ENCODE data around the gene CRCP. TPM values are rescaled to one million over a fixed set of nuclear protein-coding genes. Genes with fewer than 3 reads are reported as not detected.

The CRCP gene
- total and polyA plus RNA-seq, 2 of the 13 experiments (the other 11 are each of a cell fraction or from before 2014, with no cell fraction given) = 22.7 to 31.0 TPM

DNA sequence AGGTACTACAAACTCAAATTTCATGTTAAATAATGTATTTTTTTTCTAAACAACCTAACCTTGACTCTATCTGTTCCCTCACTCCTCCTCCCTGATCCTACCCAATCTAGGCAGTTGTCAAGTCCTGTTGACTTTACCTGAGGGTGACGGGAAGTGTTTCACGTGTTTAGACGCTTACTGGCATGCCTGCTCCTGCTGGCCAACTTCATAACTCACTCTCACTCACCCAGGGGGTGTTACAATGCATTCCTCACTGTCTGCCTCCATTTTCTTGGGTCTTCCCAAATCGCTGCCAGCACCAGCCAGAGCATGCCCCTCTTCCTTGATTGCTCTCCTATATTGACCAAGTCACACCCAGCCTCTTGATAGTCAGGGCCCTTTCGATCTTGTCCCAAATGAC, 28.3 kb downstream of the CRCP start (continued):
- TF ChIP-seq ELF3 (CRISPR knock-in tag; IDR thresholded peaks at IDR 0.05) (peak; percentile 80), SSRP1 (CRISPR knock-in tag; IDR thresholded peaks at IDR 0.05) (no peak), YEATS4 (CRISPR knock-in tag; IDR thresholded peaks at IDR 0.05; ENCODE audit: borderline replicate concordance) (no peak), ZNF253 (CRISPR knock-in tag; IDR thresholded peaks at IDR 0.05; ENCODE audit: borderline replicate concordance) (no peak), ZBTB21 (CRISPR knock-in tag; IDR thresholded peaks at IDR 0.05) (peak; percentile 31; the same call in 1 of the 2 replicates), ZNF737 (CRISPR knock-in tag; IDR thresholded peaks at IDR 0.05; ENCODE audit: borderline replicate concordance) (no peak), TEAD3 (CRISPR knock-in tag; optimal IDR thresholded peaks at IDR 0.05; ENCODE audit: borderline replicate concordance) (peak; percentile 81), FOXK1 (CRISPR knock-in tag; IDR thresholded peaks at IDR 0.05; ENCODE audit: borderline replicate concordance, low read depth) (peak; percentile 82; the same call in 1 of the 2 replicates), TGIF2 (CRISPR knock-in tag; IDR thresholded peaks at IDR 0.05) (peak; percentile 91), CENPX (CRISPR knock-in tag; IDR thresholded peaks at IDR 0.05) (no peak), SRF (IDR thresholded peaks at IDR 0.05; ENCODE audit: low read depth, low read length) (no peak), SRSF4 (IDR thresholded peaks at IDR 0.05; ENCODE audit: low read depth, low read length, poor library complexity, severe bottlenecking) (no peak), PRPF4 (IDR thresholded peaks at IDR 0.05; ENCODE audit: low read depth, low read length, poor library complexity, severe bottlenecking) (no peak), TMF1 (CRISPR knock-in tag; IDR thresholded peaks at IDR 0.05; ENCODE audit: low read depth) (no peak), KDM6A (CRISPR knock-in tag; IDR thresholded peaks at IDR 0.05; ENCODE audit: low read depth) (no peak; the same call in 1 of the 2 replicates), HMG20A (CRISPR knock-in tag; IDR thresholded peaks at IDR 0.05; ENCODE audit: borderline replicate concordance) (peak; percentile 85), ZNF747 (CRISPR knock-in tag; IDR thresholded peaks at IDR 0.05; ENCODE audit: borderline replicate concordance) (peak; percentile 38; the same call in 1 of the 2 replicates), KAT7 (CRISPR knock-in tag; IDR thresholded peaks at IDR 0.05; ENCODE audit: borderline replicate concordance) (no peak), DPF2 (CRISPR knock-in tag; IDR thresholded peaks at IDR 0.05; ENCODE audit: borderline replicate concordance, low read depth) (0 out of 2 replicates have a peak, but pooled peaks have one; percentile 36)
- TF ChIP-seq, protein P1, sequence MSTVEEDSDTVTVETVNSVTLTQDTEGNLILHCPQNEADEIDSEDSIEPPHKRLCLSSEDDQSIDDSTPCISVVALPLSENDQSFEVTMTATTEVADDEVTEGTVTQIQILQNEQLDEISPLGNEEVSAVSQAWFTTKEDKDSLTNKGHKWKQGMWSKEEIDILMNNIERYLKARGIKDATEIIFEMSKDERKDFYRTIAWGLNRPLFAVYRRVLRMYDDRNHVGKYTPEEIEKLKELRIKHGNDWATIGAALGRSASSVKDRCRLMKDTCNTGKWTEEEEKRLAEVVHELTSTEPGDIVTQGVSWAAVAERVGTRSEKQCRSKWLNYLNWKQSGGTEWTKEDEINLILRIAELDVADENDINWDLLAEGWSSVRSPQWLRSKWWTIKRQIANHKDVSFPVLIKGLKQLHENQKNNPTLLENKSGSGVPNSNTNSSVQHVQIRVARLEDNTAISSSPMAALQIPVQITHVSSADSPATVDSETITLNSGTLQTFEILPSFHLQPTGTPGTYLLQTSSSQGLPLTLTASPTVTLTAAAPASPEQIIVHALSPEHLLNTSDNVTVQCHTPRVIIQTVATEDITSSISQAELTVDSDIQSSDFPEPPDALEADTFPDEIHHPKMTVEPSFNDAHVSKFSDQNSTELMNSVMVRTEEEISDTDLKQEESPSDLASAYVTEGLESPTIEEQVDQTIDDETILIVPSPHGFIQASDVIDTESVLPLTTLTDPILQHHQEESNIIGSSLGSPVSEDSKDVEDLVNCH (CRISPR knock-in tag; IDR thresholded peaks at IDR 0.05) = no peak
- TF ChIP-seq, protein P2, sequence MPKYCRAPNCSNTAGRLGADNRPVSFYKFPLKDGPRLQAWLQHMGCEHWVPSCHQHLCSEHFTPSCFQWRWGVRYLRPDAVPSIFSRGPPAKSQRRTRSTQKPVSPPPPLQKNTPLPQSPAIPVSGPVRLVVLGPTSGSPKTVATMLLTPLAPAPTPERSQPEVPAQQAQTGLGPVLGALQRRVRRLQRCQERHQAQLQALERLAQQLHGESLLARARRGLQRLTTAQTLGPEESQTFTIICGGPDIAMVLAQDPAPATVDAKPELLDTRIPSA (CRISPR knock-in tag; IDR thresholded peaks at IDR 0.05; ENCODE audit: borderline replicate concordance) = no peak
- TF ChIP-seq, protein P3, sequence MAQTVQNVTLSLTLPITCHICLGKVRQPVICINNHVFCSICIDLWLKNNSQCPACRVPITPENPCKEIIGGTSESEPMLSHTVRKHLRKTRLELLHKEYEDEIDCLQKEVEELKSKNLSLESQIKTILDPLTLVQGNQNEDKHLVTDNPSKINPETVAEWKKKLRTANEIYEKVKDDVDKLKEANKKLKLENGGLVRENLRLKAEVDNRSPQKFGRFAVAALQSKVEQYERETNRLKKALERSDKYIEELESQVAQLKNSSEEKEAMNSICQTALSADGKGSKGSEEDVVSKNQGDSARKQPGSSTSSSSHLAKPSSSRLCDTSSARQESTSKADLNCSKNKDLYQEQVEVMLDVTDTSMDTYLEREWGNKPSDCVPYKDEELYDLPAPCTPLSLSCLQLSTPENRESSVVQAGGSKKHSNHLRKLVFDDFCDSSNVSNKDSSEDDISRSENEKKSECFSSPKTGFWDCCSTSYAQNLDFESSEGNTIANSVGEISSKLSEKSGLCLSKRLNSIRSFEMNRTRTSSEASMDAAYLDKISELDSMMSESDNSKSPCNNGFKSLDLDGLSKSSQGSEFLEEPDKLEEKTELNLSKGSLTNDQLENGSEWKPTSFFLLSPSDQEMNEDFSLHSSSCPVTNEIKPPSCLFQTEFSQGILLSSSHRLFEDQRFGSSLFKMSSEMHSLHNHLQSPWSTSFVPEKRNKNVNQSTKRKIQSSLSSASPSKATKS (CRISPR knock-in tag; IDR thresholded peaks at IDR 0.05) = 0 out of 2 replicates have a peak, but pooled peaks have one; percentile 63
- TF ChIP-seq, protein P4, sequence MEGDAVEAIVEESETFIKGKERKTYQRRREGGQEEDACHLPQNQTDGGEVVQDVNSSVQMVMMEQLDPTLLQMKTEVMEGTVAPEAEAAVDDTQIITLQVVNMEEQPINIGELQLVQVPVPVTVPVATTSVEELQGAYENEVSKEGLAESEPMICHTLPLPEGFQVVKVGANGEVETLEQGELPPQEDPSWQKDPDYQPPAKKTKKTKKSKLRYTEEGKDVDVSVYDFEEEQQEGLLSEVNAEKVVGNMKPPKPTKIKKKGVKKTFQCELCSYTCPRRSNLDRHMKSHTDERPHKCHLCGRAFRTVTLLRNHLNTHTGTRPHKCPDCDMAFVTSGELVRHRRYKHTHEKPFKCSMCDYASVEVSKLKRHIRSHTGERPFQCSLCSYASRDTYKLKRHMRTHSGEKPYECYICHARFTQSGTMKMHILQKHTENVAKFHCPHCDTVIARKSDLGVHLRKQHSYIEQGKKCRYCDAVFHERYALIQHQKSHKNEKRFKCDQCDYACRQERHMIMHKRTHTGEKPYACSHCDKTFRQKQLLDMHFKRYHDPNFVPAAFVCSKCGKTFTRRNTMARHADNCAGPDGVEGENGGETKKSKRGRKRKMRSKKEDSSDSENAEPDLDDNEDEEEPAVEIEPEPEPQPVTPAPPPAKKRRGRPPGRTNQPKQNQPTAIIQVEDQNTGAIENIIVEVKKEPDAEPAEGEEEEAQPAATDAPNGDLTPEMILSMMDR (CRISPR knock-in tag; IDR thresholded peaks at IDR 0.05) = no peak
- TF ChIP-seq, protein P5, sequence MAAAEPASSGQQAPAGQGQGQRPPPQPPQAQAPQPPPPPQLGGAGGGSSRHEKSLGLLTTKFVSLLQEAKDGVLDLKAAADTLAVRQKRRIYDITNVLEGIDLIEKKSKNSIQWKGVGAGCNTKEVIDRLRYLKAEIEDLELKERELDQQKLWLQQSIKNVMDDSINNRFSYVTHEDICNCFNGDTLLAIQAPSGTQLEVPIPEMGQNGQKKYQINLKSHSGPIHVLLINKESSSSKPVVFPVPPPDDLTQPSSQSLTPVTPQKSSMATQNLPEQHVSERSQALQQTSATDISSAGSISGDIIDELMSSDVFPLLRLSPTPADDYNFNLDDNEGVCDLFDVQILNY (CRISPR knock-in tag; conservative IDR thresholded peaks at IDR 0.05) = no peak

All from HepG2 (cell line).